ENCODE results near the gene ZNF740. TPM values are rescaled to one million over a fixed set of nuclear protein-coding genes. Genes with fewer than 3 reads are reported as not detected.

The ZNF740 gene
- total and polyA plus RNA-seq, 2 of the 8 experiments (the other 6 are each of a cell fraction or from before 2014, with no cell fraction given) = 8.2 to 40.0 TPM

- Histone ChIP-seq H3K23ac (ENCODE audit: insufficient read length) (no peak overlapping the region), H3K27me3 (replicated peaks in 1 of 4; ENCODE audit: control insufficient read depth in 3 of 4, extremely low read depth in 1 of 4, insufficient read depth in 3 of 4, low read length in 3 of 4) (peaks cover 0 to 3% (median 0%) of the 10 kb centered on the region in 4 experiments; a peak in 1 of 7 replicates), H4K91ac (replicated peaks; ENCODE audit: insufficient read length, low read length) (peak overlapping the region; percentile 99), H2BK120ac (replicated peaks; ENCODE audit: low read depth, low read length) (peak overlapping the region; percentile 96), H2AFZ (ENCODE audit: low read length) (no peak overlapping the region), H2BK12ac (ENCODE audit: low read depth, low read length) (peak overlapping the region; percentile 100), H3K27ac (ENCODE audit: low read depth, low read length) (peak overlapping the region; percentile 86), H3K4ac (replicated peaks; ENCODE audit: insufficient read length, low read depth, low read length) (peak overlapping the region; percentile 98), H2BK20ac (ENCODE audit: low read length) (peak overlapping the region; percentile 99), H3K79me1 (ENCODE audit: low read depth, low read length) (peaks cover 17% of the 10 kb centered on the region), H3K36me3 (ENCODE audit: control insufficient read depth in 2 of 4, insufficient read depth in 4 of 4, low read length in 3 of 4) (peaks cover 8 to 26% (median 16%) of the 10 kb centered on the region in 4 experiments), H3K23me2 (ENCODE audit: low read depth, low read length) (peaks cover 26% of the 10 kb centered on the region), H4K8ac (ENCODE audit: extremely low read depth, insufficient read depth, low read length) (peak overlapping the region; percentile 37; the same call in 1 of the 2 replicates), H3K14ac (ENCODE audit: insufficient read length) (no peak overlapping the region), H4K20me1 (replicated peaks in 1 of 2; ENCODE audit: control insufficient read depth in 1 of 2, insufficient read depth in 2 of 2, low read length in 2 of 2) (peaks cover 0 to 7% of the 10 kb centered on the region in 2 experiments), H3K79me2 (ENCODE audit: control insufficient read depth in 1 of 2, insufficient read depth in 2 of 2, low read length in 2 of 2) (peaks cover 16 to 36% of the 10 kb centered on the region in 2 experiments), H3K4me2 (ENCODE audit: insufficient read depth in 1 of 2, low read depth in 2 of 2, low read length in 2 of 2) (peak overlapping the region; percentile 99 to 100), H2BK5ac (ENCODE audit: low read depth, low read length) (peak overlapping the region; percentile 100), H3K56ac (replicated peaks; ENCODE audit: insufficient read length, low read depth, low read length) (peak overlapping the region; percentile 71), H3K4me1 (replicated peaks in 1 of 4; ENCODE audit: control insufficient read depth in 3 of 4, insufficient read depth in 4 of 4, low read length in 3 of 4) (peaks cover 21 to 58% (median 43%) of the 10 kb centered on the region in 4 experiments), H3K4me3 (ENCODE audit: extremely low read depth in 1 of 4, insufficient read depth in 2 of 4, low read depth in 3 of 4, low read length in 4 of 4) (peak overlapping the region; percentile 84 to 97 (median 88); a peak in 7 of 8 replicates), H3K9me3 (ENCODE audit: insufficient read depth in 2 of 2, low read depth in 1 of 2, low read length in 1 of 2) (no peaks in the 10 kb centered on the region), H4K5ac (ENCODE audit: insufficient read length, low read depth, low read length) (peak overlapping the region; percentile 91), H3K9ac (replicated peaks in 1 of 4; ENCODE audit: extremely low read depth in 1 of 4, low read depth in 3 of 4, low read length in 3 of 4) (peak overlapping the region in 3 of 4 experiments; percentile 25 to 55 (median 53); a peak in 4 of 7 replicates), H3K18ac (ENCODE audit: extremely low read depth, low read length) (peak overlapping the region; percentile 100), H2BK15ac (ENCODE audit: low read length) (peak overlapping the region; percentile 100), H2AK5ac (ENCODE audit: low read depth, low read length) (peak overlapping the region; percentile 99)
- CTCF ChIA-PET (ENCODE audit: partially characterized antibody) = interaction anchor here (1.0 to 22.3 kb wide), 9 partner anchors 12 to 112 kb away, joined by 3 to 654 read pairs (median 52); partner anchors contain the start of genes AAAS, ESPL1, MYG1 and PFDN5
- no peak for FAIRE-seq
- POLR2A ChIA-PET (ENCODE audit: partially characterized antibody) = interaction anchor here (0.8 to 13.6 kb wide), 27 partner anchors 9 to 284 kb away, joined by 3 to 151 read pairs (median 4); partner anchors contain the start of genes AAAS, CSAD, EIF4B and ESPL1
- 1% methylated on average over 18 of the region's 19 CpGs; no CpG with 5 or more reads in 1 of the 2 experiments for WGBS, 2 experiments (ENCODE audit: extremely low coverage in 1 of 2, insufficient coverage in 1 of 2, insufficient read length in 1 of 2, insufficient replicate concordance in 2 of 2, low coverage in 1 of 2, low lambda C conversion rate in 2 of 2, missing lambda C conversion rate in 1 of 2)
- peak in 1 of 2 experiments; percentile 87 for DNase-seq (ENCODE audit: low read depth in 1 of 2, low spot score in 2 of 2)
- TF ChIP-seq KDM1A (IDR thresholded peaks at IDR 0.05; ENCODE audit: borderline replicate concordance, low read length) (peak; percentile 47; the same call in 1 of the 2 replicates), SP1 (IDR thresholded peaks at IDR 0.05; ENCODE audit: low read depth, low read length) (peak; percentile 84; the same call in 1 of the 2 replicates), YY1 (IDR thresholded peaks at IDR 0.05; ENCODE audit: low read depth, low read length) (0 out of 2 replicates have a peak, but pooled peaks have one; percentile 4), POLR2AphosphoS5 (IDR thresholded peaks at IDR 0.05; ENCODE audit: low read depth, low read length) (peak; percentile 47; the same call in 1 of the 2 replicates), CBX8 (IDR thresholded peaks at IDR 0.05; ENCODE audit: borderline replicate concordance, low read depth, low read length) (no peak), NANOG (IDR thresholded peaks at IDR 0.05; ENCODE audit: insufficient read depth, low read depth, low read length, poor library complexity, severe bottlenecking) (no peak), MAX (IDR thresholded peaks at IDR 0.05) (peak; percentile 86), SIX5 (IDR thresholded peaks at IDR 0.05; ENCODE audit: low read depth, low read length) (no peak), SP2 (IDR thresholded peaks at IDR 0.05; ENCODE audit: low read length) (no peak)
Observed at GRCh38 chr12:53217051-53217930, 36.8 kb downstream of the ZNF740 start.
